Activated CD8-positive, alpha-beta memory T cell treated with anti-CD3 and anti-CD28 coated beads for 24 hours (primary cell): Measurements from ENCODE around the gene AGMO.

ENCODE experiments used
- DNase-seq: peaks from one replicate; pipeline ENCODE4 v3.0.0-alpha.2; 2020

Gene AGMO

GRCh38 chr7:15389073-15389472 is 172.7 kb downstream of the AGMO start:
- no peak for DNase-seq

- DNase-seq: no peak
Measured at GRCh38 chr7:15378494-15379145, 183.2 kb downstream of the AGMO start.

GRCh38 chr7:15376600-15376999 is 185.2 kb downstream of the AGMO start:
- no peak for DNase-seq

- no peak for DNase-seq
Measured at GRCh38 chr7:15370441-15370840, 191.4 kb downstream of the AGMO start.

- DNase-seq: no peak
Measured at GRCh38 chr7:15368653-15369052, 193.2 kb downstream of the AGMO start.

- no peak for DNase-seq
Measured at GRCh38 chr7:15367897-15368296, 193.9 kb downstream of the AGMO start.

- no peak for DNase-seq
Measured at GRCh38 chr7:15358112-15358511, 203.7 kb downstream of the AGMO start.

GRCh38 chr7:15352421-15353206 is 209.2 kb downstream of the AGMO start:
- no peak for DNase-seq

GRCh38 chr7:15345216-15345615 is 216.6 kb downstream of the AGMO start:
- no peak for DNase-seq

GRCh38 chr7:15341817-15342216 is 220.0 kb downstream of the AGMO start:
- no peak for DNase-seq

- DNase-seq: no peak
Measured at GRCh38 chr7:15336146-15336545, 225.7 kb downstream of the AGMO start.

GRCh38 chr7:15335390-15335789 is 226.4 kb downstream of the AGMO start:
- no peak for DNase-seq

GRCh38 chr7:15334536-15335263 is 227.1 kb downstream of the AGMO start:
- no peak for DNase-seq

- no peak for DNase-seq
Measured at GRCh38 chr7:15332956-15333355, 228.9 kb downstream of the AGMO start.

- DNase-seq: no peak
Measured at GRCh38 chr7:15330943-15331342, 230.9 kb downstream of the AGMO start.

GRCh38 chr7:15327001-15327400 is 234.8 kb downstream of the AGMO start:
- no peak for DNase-seq

GRCh38 chr7:15326044-15326644 is 235.7 kb downstream of the AGMO start:
- DNase-seq: no peak

GRCh38 chr7:15323550-15323949 is 238.3 kb downstream of the AGMO start:
- DNase-seq: no peak

- DNase-seq: no peak
Measured at GRCh38 chr7:15317215-15317614, 244.6 kb downstream of the AGMO start.

GRCh38 chr7:15315678-15316077 is 246.1 kb downstream of the AGMO start:
- DNase-seq: no peak

GRCh38 chr7:15314922-15315321 is 246.9 kb downstream of the AGMO start:
- DNase-seq: no peak

- DNase-seq: no peak
Measured at GRCh38 chr7:15313361-15313760, 248.5 kb downstream of the AGMO start.

- DNase-seq: no peak
Measured at GRCh38 chr7:15309872-15310271, 251.9 kb downstream of the AGMO start.

GRCh38 chr7:15308821-15309220 is 253.0 kb downstream of the AGMO start:
- no peak for DNase-seq
